Measurements from ENCODE around the gene TBC1D14.

TBC1D14 gene

GRCh38 chr4:7070729-7071511, 161.3 kb downstream of the TBC1D14 start:
- H3K4me1 ChIP-seq, result no peaks in the 10 kb centered on the region
- H3K4me3 ChIP-seq (ENCODE audit: low read depth, low read length), result no peak overlapping the region
- peaks cover 7% of the 10 kb centered on the region for H3K36me3 ChIP-seq
- TF ChIP-seq CTCF (IDR thresholded peaks at IDR 0.05; ENCODE audit: low read depth, low read length), result peak; percentile 99
- H3K9me3 ChIP-seq, result no peaks in the 10 kb centered on the region
- peak; percentile 82 for DNase-seq
- H3K27me3 ChIP-seq, result no peaks in the 10 kb centered on the region

GRCh38 chr4:7073059-7073458, 163.4 kb downstream of the TBC1D14 start:
- no peak overlapping the region for H3K4me3 ChIP-seq (ENCODE audit: low read depth, low read length)
- H3K36me3 ChIP-seq, result no peaks in the 10 kb centered on the region
- H3K27me3 ChIP-seq, result no peaks in the 10 kb centered on the region
- no peaks in the 10 kb centered on the region for H3K4me1 ChIP-seq
- DNase-seq, result no peak
- no peak for TF ChIP-seq CTCF (IDR thresholded peaks at IDR 0.05; ENCODE audit: low read depth, low read length)
- H3K9me3 ChIP-seq, result no peaks in the 10 kb centered on the region

- no peaks in the 10 kb centered on the region for H3K4me1 ChIP-seq
- no peaks in the 10 kb centered on the region for H3K36me3 ChIP-seq
- TF ChIP-seq CTCF (IDR thresholded peaks at IDR 0.05; ENCODE audit: low read depth, low read length), result no peak
- no peaks in the 10 kb centered on the region for H3K27me3 ChIP-seq
- H3K4me3 ChIP-seq (ENCODE audit: low read depth, low read length), result no peak overlapping the region
- DNase-seq, result peak; percentile 79
- no peaks in the 10 kb centered on the region for H3K9me3 ChIP-seq
These were observed 164.1 kb downstream of the TBC1D14 start for GRCh38 chr4:7073526-7074390.

- Histone ChIP-seq H3K9me3 (no peaks in the 10 kb centered on the region), H3K27me3 (no peaks in the 10 kb centered on the region), H3K4me1 (no peaks in the 10 kb centered on the region), H3K36me3 (no peaks in the 10 kb centered on the region), H3K4me3 (ENCODE audit: low read depth, low read length) (no peak overlapping the region)
- no peak for TF ChIP-seq CTCF (IDR thresholded peaks at IDR 0.05; ENCODE audit: low read depth, low read length)
- no peak for DNase-seq
These were observed 164.8 kb downstream of the TBC1D14 start for GRCh38 chr4:7074426-7074825.

GRCh38 chr4:7075962-7076695, 166.5 kb downstream of the TBC1D14 start:
- no peak for TF ChIP-seq CTCF (IDR thresholded peaks at IDR 0.05; ENCODE audit: low read depth, low read length)
- H3K4me1 ChIP-seq, result no peaks in the 10 kb centered on the region
- no peak overlapping the region for H3K4me3 ChIP-seq (ENCODE audit: low read depth, low read length)
- H3K27me3 ChIP-seq, result 0 out of 2 replicates have a peak, but pooled peaks cover 5% of the 10 kb centered on the region
- H3K36me3 ChIP-seq, result no peaks in the 10 kb centered on the region
- H3K9me3 ChIP-seq, result no peaks in the 10 kb centered on the region; the same call in none of the 2 replicates
- DNase-seq, result peak; percentile 36

Data from BE2C (cell line).